K562 (cell line): ENCODE results near the gene SDC3. TPM values are rescaled to one million over a fixed set of nuclear protein-coding genes. Genes with fewer than 3 reads are reported as not detected.

ENCODE experiments used
- CBFB ChIP-seq: sonication (generic); formaldehyde crosslinking; IDR thresholded peaks from 2 replicates; pipeline ENCODE4 v1.4.0; 2020; ENCODE audit warnings: mild to moderate bottlenecking, missing genetic modification reagents
- CBX2 ChIP-seq: fragments of 200-600 bp; sonication (generic); IDR thresholded peaks from one replicate; pipeline ENCODE4 v1.6.1; 2012; ENCODE audit warnings: mild to moderate bottlenecking, low read length, inconsistent platforms; ENCODE audit not compliant: insufficient read depth, poor library complexity, severe bottlenecking
- E2F3 ChIP-seq: fragments of 250-450 bp; sonication (Bioruptor Pico); IDR thresholded peaks from 2 replicates; pipeline ENCODE4 v1.4.0; 2020; ENCODE audit warnings: mild to moderate bottlenecking
- FOS ChIP-seq: IDR thresholded peaks from 3 replicates; pipeline ENCODE4 v1.6.1; 2011; ENCODE audit not compliant: insufficient read length; ENCODE audit errors: extremely low read depth
- FOXM1 ChIP-seq, 2 experiments: fragments of 450-650 bp in 1 of 2; sonication (generic) in 1 of 2; formaldehyde crosslinking in 1 of 2; IDR thresholded peaks; 2 replicates each; pipeline versions ENCODE4 v1.6.1 to v1.9.0; 2017 to 2022; ENCODE audit warnings: low read depth in 2 of 2, mild to moderate bottlenecking in 2 of 2, missing genetic modification reagents in 1 of 2, moderate library complexity in 1 of 2
- HCFC1 ChIP-seq: IDR thresholded peaks from 2 replicates; pipeline ENCODE4 v1.6.1; 2012; ENCODE audit warnings: low read depth, low read length, improper control_type of control experiment
- IFI16 ChIP-seq: fragments of 250-450 bp; sonication (Bioruptor Pico); IDR thresholded peaks from 2 replicates; pipeline ENCODE4 v2.1.2; 2022; ENCODE audit warnings: mild to moderate bottlenecking, inconsistent platforms
- IRF2 ChIP-seq: sonication (generic); formaldehyde crosslinking; IDR thresholded peaks from 2 replicates; pipeline ENCODE4 v1.8.1; 2022; ENCODE audit warnings: mild to moderate bottlenecking, missing genetic modification reagents
- JUN ChIP-seq, 2 experiments: sonication (generic) in 1 of 2; formaldehyde crosslinking in 1 of 2; IDR thresholded peaks; 2 replicates each; pipeline versions ENCODE4 v1.6.1 to v1.8.0; 2012 to 2022; ENCODE audit warnings: borderline replicate concordance in 2 of 2, mild to moderate bottlenecking in 2 of 2, improper control_type of control experiment in 1 of 2, low read depth in 1 of 2, low read length in 1 of 2, missing genetic modification reagents in 1 of 2
- MBD2 ChIP-seq: sonication (generic); IDR thresholded peaks from 2 replicates; pipeline ENCODE4 v1.6.1; 2016; ENCODE audit warnings: low read depth, borderline replicate concordance
- NR1H2 ChIP-seq: sonication (generic); formaldehyde crosslinking; IDR thresholded peaks from 2 replicates; pipeline ENCODE4 v1.4.0; 2020; ENCODE audit warnings: mild to moderate bottlenecking, missing genetic modification reagents
- POU5F1 ChIP-seq: fragments of 150-350 bp; IDR thresholded peaks from 2 replicates; pipeline ENCODE4 v1.6.1; 2014; ENCODE audit warnings: borderline replicate concordance, low read length, low read depth, mild to moderate bottlenecking; ENCODE audit not compliant: partially characterized antibody
- RFX1 ChIP-seq: fragments of 450-650 bp; IDR thresholded peaks from 2 replicates; pipeline ENCODE4 v1.6.1; 2016; ENCODE audit warnings: mild to moderate bottlenecking, moderate library complexity
- SIN3B ChIP-seq: fragments of 450-650 bp; IDR thresholded peaks from 2 replicates; pipeline ENCODE4 v1.6.1; 2017; ENCODE audit warnings: low read depth, mild to moderate bottlenecking, moderate library complexity
- SMAD4 ChIP-seq: fragments of 250-450 bp; sonication (Bioruptor Pico); conservative IDR thresholded peaks from 2 replicates; pipeline ENCODE4 v1.8.0; 2021; ENCODE audit warnings: inconsistent platforms, mild to moderate bottlenecking, moderate library complexity
- SMARCA4 ChIP-seq: fragments of 450-650 bp; IDR thresholded peaks from 2 replicates; pipeline ENCODE4 v1.6.1; 2016
- SNRNP70 ChIP-seq: fragments of 200-400 bp; formaldehyde crosslinking; optimal IDR thresholded peaks from 2 replicates; pipeline ENCODE3; 2017; ENCODE audit warnings: low read depth, low read length
- SP1 ChIP-seq: sonication (generic); formaldehyde crosslinking; IDR thresholded peaks from 2 replicates; pipeline ENCODE4 v1.8.1; 2022; ENCODE audit warnings: mild to moderate bottlenecking, missing genetic modification reagents
- SREBF2 ChIP-seq: sonication (generic); formaldehyde crosslinking; IDR thresholded peaks from 2 replicates; pipeline ENCODE4 v1.4.0; 2020; ENCODE audit warnings: mild to moderate bottlenecking, missing genetic modification reagents
- SRF ChIP-seq, 2 experiments: fragments of 250-450, 450-650 bp in 1 of 2; sonication (Bioruptor Pico) in 1 of 2; sonication (generic) in 1 of 2; formaldehyde crosslinking; IDR thresholded peaks; 2 replicates each; pipeline versions ENCODE4 v1.5.0 to v1.5.1; 2020 to 2022; ENCODE audit warnings: mild to moderate bottlenecking in 1 of 2, missing genetic modification reagents in 1 of 2
- TAF7 ChIP-seq: fragments of 450-650 bp; IDR thresholded peaks from 2 replicates; pipeline ENCODE4 v1.6.1; 2016; ENCODE audit warnings: missing genetic modification characterization, missing compliant biosample characterization
- TEAD1 ChIP-seq, 2 experiments: fragments of 450-650 bp in 1 of 2; sonication (generic) in 1 of 2; formaldehyde crosslinking; IDR thresholded peaks; 2 replicates each; pipeline versions ENCODE4 v1.4.0 to v1.8.0; 2020 to 2022; ENCODE audit warnings: mild to moderate bottlenecking in 2 of 2, missing genetic modification reagents in 1 of 2
- TRIM24 ChIP-seq, 2 experiments: fragments of 450-650 bp; IDR thresholded peaks; 2 replicates each; pipeline ENCODE4 v1.6.1; 2016
- ZC3H8 ChIP-seq: fragments of 450-650 bp; IDR thresholded peaks from 2 replicates; pipeline ENCODE4 v1.6.1; 2017
- ZNF134 ChIP-seq: fragments of 250-450 bp; sonication (Bioruptor Pico); conservative IDR thresholded peaks from 2 replicates; pipeline ENCODE4 v1.4.0; 2020
- ZNF174 ChIP-seq: fragments of 250-450 bp; sonication (Bioruptor Pico); IDR thresholded peaks from 2 replicates; pipeline ENCODE4 v1.4.0; 2020; ENCODE audit warnings: mild to moderate bottlenecking
- ZNF41 ChIP-seq: fragments of 250-450 bp; sonication (Bioruptor Pico); conservative IDR thresholded peaks from 2 replicates; pipeline ENCODE4 v1.4.0; 2020; ENCODE audit warnings: mild to moderate bottlenecking
- ZNF57 ChIP-seq: fragments of 450-650 bp; formaldehyde crosslinking; IDR thresholded peaks from 2 replicates; pipeline ENCODE4 v1.4.0; 2020; ENCODE audit warnings: mild to moderate bottlenecking, moderate library complexity
- polyA plus RNA-seq, 8 experiments: library from polyadenylated mRNA; depleted of rRNA in 4 of 8; stranded (reverse) in 5 of 8; unstranded in 3 of 8; fragments of >200 nt; fragmentation: Nextera tagmentation in 2 of 8; fragmentation: Illumina TruSeq in 1 of 8; extraction: Ambion mirVana in 2 of 8; extraction: Trizol in 1 of 8; gene quantifications; 2 replicates each; pipeline versions ENCODE4 v1.2.1 to v1.2.3, GENCODE V29; 2011 to 2014; ENCODE audit warnings: inconsistent platforms in 1 of 8, missing spikeins in 1 of 8
- total RNA-seq, 7 experiments: library from RNA; depleted of rRNA in 6 of 7; stranded (reverse); fragments of >200 nt in 6 of 7; fragmentation: Illumina TruSeq in 2 of 7; extraction: Trizol in 2 of 7; gene quantifications; 2 replicates each; pipeline versions ENCODE4 v1.2.1 to v1.2.3, GENCODE V29; 2011 to 2021; ENCODE audit warnings: low replicate concordance in 1 of 7
- TF ChIP-seq, protein P1 (sequence below), 2 experiments: IDR thresholded peaks in 1 of 2; conservative IDR thresholded peaks in 1 of 2; 2 replicates each; pipeline ENCODE4 v1.6.1; 2016; ENCODE audit warnings: low read depth in 2 of 2, mild to moderate bottlenecking in 1 of 2, missing compliant biosample characterization in 1 of 2, missing genetic modification characterization in 1 of 2, moderate library complexity in 1 of 2

The SDC3 gene
- total and polyA plus RNA-seq, 9 of the 15 experiments (the other 6 are each of a cell fraction or from before 2014, with no cell fraction given): 0.38 to 44.1 (median 12.1) TPM

DNA sequence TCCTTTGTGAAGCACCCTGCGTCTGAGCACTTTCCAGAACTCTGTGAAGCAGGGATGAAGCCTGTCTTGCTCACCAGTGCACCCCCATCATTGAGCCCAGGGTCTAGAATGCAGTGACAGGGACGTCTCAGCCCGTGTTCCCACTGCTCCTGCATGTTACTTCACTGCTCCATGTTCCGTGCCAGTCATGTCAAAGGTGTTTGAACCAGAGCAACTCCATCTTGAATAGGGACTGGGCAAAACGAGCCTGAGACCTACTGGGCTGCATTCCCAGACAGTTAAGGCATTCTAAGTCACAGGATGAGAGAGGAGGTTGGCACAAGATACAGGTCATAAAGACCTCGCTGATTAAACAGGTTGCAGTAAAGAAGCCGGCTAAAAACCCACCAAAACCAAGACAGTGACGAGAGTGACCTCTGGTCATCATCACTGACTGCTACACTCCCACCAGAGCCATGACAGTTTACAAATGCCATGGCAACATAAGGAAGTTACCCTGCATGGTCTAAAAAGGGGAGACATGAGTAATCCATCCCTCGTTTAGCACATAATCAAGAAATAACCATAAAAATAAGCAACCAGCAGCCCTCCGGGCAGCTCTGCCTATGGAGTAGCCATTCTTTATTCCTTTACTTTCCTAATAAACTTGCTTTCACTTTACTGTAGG is 63.2 kb downstream of the SDC3 start (continued):
- TF ChIP-seq FOXM1 (IDR thresholded peaks at IDR 0.05; ENCODE audit: low read depth) (no peak), FOXM1 (CRISPR knock-in tag; IDR thresholded peaks at IDR 0.05; ENCODE audit: low read depth) (no peak), TRIM24 (IDR thresholded peaks at IDR 0.05) (no peak), JUN (IDR thresholded peaks at IDR 0.05; ENCODE audit: borderline replicate concordance, low read depth, low read length) (no peak), JUN (CRISPR knock-in tag; IDR thresholded peaks at IDR 0.05; ENCODE audit: borderline replicate concordance) (no peak), TAF7 (tag) (0 out of 2 replicates have a peak, but pooled peaks have one; percentile 47), HCFC1 (no peak), SMARCA4 (no peak), POU5F1 (no peak), SP1 (CRISPR knock-in tag) (no peak), ZNF174 (CRISPR knock-in tag) (no peak), ZNF41 (CRISPR knock-in tag) (no peak), TEAD1 (CRISPR knock-in tag; IDR thresholded peaks at IDR 0.05) (no peak), FOS (no peak), ZC3H8 (no peak), IFI16 (no peak), RFX1 (peak; percentile 68), SREBF2 (CRISPR knock-in tag) (no peak), ZNF57 (CRISPR knock-in tag) (no peak), IRF2 (no peak), MBD2 (no peak), CBFB (CRISPR knock-in tag) (no peak), SNRNP70 (no peak), SIN3B (no peak), E2F3 (CRISPR knock-in tag) (no peak; the same call in 1 of the 2 replicates), NR1H2 (CRISPR knock-in tag) (no peak), SMAD4 (no peak), ZNF134 (CRISPR knock-in tag) (0 out of 2 replicates have a peak, but pooled peaks have one; percentile 8), CBX2 (no peak), SRF (CRISPR knock-in tag; IDR thresholded peaks at IDR 0.05) (no peak)
- TF ChIP-seq, protein P1, sequence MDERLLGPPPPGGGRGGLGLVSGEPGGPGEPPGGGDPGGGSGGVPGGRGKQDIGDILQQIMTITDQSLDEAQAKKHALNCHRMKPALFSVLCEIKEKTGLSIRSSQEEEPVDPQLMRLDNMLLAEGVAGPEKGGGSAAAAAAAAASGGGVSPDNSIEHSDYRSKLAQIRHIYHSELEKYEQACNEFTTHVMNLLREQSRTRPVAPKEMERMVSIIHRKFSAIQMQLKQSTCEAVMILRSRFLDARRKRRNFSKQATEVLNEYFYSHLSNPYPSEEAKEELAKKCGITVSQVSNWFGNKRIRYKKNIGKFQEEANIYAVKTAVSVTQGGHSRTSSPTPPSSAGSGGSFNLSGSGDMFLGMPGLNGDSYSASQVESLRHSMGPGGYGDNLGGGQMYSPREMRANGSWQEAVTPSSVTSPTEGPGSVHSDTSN (CRISPR knock-in tag; IDR thresholded peaks at IDR 0.05; ENCODE audit: low read depth): no peak
- TF ChIP-seq, protein P1 (tag; conservative IDR thresholded peaks at IDR 0.05; ENCODE audit: low read depth): no peak
